GM19240 (cell line): ENCODE measurements around the gene PNLIPRP2.

Source experiments
- DNase-seq: peaks from one replicate; pipeline ENCODE4 v3.0.0; 2011; ENCODE audit warnings: low spot score; ENCODE audit not compliant: insufficient read length

Gene PNLIPRP2

DNA sequence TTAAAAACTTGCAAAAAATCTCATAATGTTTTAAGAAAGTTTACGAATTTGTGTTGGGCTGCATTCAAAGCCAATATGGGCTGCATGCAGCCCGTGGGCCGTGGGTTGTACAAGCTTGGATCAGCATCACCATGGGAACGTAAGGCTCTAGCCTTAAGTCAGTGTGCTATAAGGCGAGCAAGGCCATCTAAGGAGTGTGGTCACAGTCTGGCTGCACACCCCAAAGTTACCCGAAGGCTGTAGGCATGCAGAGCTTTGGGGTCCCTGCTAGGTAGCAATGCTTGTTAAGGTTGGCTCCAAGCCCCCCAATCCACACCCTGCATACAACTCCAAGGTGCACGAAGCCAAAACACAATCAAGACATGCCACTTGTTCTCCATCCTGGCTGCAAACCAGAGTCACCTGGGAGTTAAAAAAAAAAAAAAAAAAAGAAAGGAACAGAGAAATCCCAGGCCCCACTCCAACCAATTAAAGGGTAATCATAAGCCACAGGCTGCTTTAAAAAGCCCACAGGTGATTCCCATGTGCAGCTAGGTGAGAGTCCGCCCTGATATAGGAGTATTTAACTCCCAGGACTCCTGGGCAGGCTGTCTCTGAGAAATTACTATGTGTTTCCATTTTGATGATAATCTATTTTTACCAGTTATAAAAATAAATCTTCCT lies 8.5 kb upstream of the PNLIPRP2 start:
- DNase-seq, result no peak

DNA sequence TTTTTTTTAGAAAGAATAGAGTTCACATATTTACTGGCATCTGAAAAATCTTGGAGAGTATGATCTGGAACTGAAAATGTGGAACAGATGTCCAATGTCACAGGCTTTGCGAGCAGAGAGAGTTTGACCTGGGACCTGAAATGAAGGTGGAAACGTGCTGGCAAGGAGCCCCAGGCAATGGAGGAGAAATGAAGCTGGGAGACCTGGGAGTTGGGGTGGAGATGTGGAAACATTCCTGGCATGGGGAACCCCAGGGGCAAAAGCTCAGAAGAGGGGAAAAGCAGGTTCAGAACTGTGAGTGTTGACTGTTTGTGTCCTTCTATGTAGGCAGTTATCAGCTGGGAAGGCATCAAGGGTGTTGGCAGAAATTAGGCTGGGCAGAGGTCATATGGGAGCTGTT lies 7.3 kb upstream of the PNLIPRP2 start:
- DNase-seq, result no peak

GRCh38 chr10:116614796-116615195 lies 6.0 kb upstream of the PNLIPRP2 start:
- no peak for DNase-seq

DNA sequence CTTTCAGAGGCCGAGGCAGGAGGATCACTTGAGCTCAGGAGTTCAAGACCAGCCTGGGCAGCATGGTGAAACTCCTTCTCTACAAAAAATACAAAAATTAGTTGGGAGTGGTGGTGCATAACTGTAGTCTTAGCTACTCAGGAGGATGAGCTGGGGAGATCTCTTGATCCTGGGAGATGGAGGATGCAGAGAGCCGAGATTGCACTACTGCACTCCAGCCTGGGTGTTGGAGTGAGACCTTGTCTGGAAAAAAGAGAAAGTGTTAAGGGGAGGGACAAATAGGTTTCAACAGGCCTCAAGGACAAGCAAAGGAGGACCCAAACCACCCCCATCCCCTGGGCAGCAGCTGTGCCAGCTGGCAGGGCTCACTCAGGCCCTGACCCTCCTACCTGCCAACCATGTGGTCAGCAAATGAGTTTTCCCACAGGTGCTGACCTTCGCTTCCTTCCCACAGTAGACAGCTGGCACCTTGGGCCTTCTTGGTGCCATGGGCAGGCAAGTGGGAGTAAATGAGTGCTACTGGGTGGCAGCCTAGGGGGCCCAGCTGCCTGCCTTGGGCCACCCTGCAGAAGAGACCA lies 5.5 kb upstream of the PNLIPRP2 start:
- no peak for DNase-seq

- no peak for DNase-seq
These were observed 723 bp downstream of the PNLIPRP2 start for GRCh38 chr10:116621476-116621875.

- no peak for DNase-seq
These were observed 1.3 kb downstream of the PNLIPRP2 start for GRCh38 chr10:116621934-116622655.

- DNase-seq, result no peak
These were observed 5.1 kb downstream of the PNLIPRP2 start for GRCh38 chr10:116625845-116626244.

DNA sequence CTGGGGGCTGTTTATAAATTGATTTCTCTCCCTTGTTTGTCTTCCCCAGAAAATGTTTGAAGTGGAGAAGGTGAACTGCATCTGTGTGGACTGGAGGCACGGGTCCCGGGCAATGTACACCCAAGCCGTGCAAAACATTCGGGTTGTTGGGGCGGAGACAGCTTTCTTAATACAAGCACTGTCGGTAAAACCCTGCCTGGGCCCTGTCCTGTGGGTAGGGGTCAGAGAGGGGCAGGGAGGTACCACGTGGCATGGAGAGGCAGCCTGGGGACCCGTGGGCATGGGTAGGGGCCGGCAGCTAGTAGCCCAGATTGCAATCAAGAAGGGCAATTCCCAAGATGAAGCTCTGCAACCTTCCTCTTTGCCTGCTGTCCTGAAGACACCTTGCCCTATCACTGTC lies 6.1 kb downstream of the PNLIPRP2 start:
- DNase-seq, result no peak

GRCh38 chr10:116627386-116627933 lies 6.7 kb downstream of the PNLIPRP2 start:
- DNase-seq, result no peak

DNA sequence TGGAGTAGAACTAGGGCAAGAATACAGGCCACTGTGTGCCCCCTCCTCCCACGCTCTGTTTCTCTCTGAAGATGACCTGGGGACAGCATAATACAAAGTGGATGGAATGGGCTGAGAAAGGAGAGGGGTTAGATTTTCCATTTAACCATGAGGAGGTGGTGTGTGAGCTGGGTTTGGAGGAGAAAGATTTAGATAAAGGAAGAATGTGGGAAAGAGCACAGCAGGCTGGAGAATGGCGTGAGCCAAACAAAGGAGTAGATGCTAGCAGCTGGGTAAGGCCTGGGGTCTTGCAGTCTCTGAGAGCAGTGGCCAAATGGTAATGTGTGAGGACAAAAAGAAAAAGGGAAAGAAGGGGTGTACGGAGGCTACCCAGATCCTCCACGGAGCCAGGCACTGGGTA lies 8.6 kb downstream of the PNLIPRP2 start:
- no peak for DNase-seq

DNA sequence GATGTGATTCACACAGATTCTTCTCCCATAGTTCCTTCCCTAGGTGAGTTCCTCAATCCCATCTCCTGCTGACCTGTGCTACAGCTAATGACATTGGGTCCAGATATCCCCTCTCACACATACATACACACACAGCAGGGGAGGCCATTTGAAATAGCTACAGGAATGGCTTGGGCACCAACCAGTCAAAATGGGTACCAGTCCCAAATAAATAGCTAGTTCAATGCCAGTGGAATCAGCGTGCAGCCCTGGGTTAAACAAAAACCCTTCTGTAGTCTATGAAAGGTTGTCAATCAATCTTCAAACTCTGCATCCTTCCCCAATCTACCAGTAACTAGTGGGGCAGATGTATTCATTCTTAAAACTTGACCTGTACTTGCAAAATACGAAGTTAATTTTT lies 9.3 kb downstream of the PNLIPRP2 start:
- no peak for DNase-seq

DNA sequence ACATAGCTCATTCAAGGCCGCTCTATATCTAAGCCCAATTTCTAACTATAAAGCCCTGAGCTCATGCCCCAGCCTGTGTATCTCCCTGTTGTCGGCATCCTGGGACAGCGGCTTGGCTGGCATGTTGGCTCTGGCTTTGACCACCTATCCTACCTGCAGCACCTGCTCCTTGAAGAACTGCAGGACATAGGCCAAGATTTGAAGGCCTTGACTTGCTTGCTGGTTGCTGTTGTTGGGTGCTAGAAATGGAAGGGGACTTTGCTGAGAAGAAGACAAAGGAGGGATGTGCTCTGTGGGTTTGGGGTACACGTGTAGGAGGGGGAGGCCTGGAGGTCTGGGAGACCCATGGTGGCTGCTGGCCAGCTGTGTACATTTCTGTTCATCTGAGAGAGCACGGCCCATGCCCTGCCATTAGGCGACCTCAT lies 11.1 kb downstream of the PNLIPRP2 start:
- DNase-seq, result no peak

- DNase-seq, result no peak
These were observed 12.0 kb downstream of the PNLIPRP2 start for GRCh38 chr10:116632596-116633215.

- DNase-seq, result no peak
These were observed 12.5 kb downstream of the PNLIPRP2 start for GRCh38 chr10:116633216-116633600.

DNA sequence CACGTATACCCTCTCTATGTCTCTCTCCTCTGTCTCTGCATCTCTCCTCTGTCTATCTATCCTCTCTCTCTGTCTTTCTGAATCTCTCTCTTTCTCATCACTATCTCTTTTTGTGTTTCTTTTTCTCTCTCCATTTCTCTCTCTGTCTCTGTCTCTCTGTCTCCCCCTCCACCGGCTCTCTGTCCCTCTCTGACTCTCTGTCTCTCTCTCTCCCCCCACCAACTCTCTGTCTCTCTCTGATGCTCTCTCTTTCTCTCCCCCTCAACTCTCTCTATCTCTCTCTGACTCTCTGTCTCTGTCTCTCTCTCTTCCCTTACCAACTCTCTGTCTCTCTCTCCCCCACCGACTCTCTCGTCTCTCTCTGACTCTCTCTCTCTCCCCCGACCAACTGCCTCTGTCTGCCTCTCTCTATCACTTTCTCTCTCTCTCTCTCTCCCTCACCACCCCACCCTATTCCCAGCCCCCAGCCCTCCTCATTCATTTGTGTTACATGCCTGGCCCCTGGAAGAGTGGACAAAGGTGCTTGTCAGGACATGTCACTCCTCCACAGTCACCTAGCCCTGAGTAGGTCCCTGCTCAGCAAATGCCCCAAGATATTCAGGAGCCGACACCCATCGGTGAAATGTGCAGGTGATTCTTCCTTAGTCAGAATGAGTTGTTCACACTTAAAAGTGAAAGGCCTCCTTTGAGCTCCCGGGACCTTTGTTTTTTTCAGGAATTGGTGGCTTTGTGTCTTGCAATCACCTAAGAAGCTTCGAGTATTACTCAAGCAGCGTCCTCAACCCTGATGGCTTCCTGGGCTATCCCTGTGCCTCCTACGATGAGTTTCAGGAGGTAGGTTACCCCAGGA lies 13.6 kb downstream of the PNLIPRP2 start:
- no peak for DNase-seq

DNA sequence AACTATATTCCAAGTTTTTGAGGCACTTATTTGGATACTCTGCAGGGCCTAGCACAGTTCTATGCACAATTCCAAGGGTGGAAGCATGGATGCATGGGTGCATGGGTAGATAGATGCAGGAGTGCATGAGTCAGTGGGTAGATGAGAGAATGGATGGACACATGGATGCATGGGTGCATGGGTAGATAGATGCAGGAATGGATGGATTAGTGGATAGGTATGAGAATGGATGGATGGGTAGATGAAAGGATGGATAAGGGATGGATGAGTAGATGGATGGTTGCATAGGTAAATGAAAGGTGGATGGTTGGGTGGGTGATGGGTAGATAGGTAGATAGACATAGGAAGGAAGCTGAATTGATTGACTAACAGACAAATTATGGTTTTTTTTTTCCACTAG lies 15.6 kb downstream of the PNLIPRP2 start:
- no peak for DNase-seq

GRCh38 chr10:116636976-116637375 lies 16.2 kb downstream of the PNLIPRP2 start:
- DNase-seq, result no peak

- no peak for DNase-seq
These were observed 17.1 kb downstream of the PNLIPRP2 start for GRCh38 chr10:116637830-116638229.

- DNase-seq, result no peak
These were observed 25.7 kb downstream of the PNLIPRP2 start for GRCh38 chr10:116646502-116646901.

GRCh38 chr10:116648903-116649302 lies 28.1 kb downstream of the PNLIPRP2 start:
- no peak for DNase-seq

- no peak for DNase-seq
These were observed 33.1 kb downstream of the PNLIPRP2 start for GRCh38 chr10:116653885-116654284.
